ENCODE results near the gene P2RY6.
"Not testable (repeated sequence)": the region's sequence is repeated elsewhere in the genome, so short reads cannot be mapped to it uniquely, and the experiment has no call there.

Gene P2RY6

DNA sequence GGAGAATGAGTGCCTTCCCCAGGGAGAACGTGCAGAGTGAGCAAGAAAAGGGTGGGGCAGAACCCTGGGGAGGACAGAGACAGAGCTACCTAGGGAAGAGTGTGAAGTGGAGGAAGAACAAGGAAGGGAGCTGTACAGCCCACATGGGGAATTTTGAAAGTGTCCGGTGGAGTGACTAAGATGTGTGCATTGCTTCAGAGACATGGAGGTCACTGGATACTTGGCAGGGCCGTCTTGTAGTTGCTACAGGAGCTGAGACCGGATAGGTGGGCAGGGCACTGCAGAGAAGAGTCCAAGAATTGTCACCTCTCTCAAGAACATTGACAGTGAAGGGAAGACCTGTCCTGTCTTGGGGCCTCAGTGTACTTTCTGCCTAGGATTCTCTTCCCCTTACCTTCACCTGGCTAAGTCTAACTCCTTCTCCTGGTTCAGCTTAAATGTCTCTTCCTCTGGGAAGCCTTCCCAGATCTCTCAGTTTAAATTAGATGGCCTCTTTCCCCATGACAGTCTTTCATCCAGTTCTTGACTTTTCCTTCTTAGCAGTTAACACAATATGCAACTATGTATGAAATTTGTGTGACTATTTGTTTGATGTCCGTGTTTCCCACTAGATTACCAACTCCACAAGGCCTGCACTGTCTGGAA is 9.2 kb upstream of the P2RY6 start:
- DNase-seq: no peak

- no peak for DNase-seq
Observed at GRCh38 chr11:73263640-73264039, 8.5 kb upstream of the P2RY6 start.

- no peak for DNase-seq
Observed at GRCh38 chr11:73265278-73265810, 6.8 kb upstream of the P2RY6 start.

- no peak for DNase-seq
Observed at GRCh38 chr11:73265853-73266645, 6.1 kb upstream of the P2RY6 start.

DNA sequence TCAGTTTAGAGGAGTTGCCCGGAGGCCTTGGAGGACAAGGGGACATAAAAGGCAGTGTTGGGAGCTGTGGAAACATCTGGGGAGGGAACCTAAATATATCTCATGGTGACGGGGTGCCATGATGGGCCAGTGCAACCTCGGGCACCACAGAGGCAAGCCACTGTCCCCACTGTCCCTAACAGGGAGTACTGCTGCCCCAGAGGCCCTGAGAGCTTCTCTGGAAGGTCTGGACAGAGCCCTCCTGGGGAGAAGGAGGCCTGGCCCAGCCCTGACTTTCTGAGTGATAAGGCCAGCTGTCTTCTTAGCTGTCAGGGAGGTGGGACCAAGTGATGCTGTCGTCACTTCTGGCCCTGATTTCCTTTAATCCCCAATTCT is 5.5 kb upstream of the P2RY6 start:
- no peak for DNase-seq

GRCh38 chr11:73267122-73267846 is 4.9 kb upstream of the P2RY6 start:
- no peak for DNase-seq

- DNase-seq: no peak
Observed at GRCh38 chr11:73267906-73268540, 4.1 kb upstream of the P2RY6 start.

- DNase-seq: no peak
Observed at GRCh38 chr11:73268671-73269271, 3.4 kb upstream of the P2RY6 start.

DNA sequence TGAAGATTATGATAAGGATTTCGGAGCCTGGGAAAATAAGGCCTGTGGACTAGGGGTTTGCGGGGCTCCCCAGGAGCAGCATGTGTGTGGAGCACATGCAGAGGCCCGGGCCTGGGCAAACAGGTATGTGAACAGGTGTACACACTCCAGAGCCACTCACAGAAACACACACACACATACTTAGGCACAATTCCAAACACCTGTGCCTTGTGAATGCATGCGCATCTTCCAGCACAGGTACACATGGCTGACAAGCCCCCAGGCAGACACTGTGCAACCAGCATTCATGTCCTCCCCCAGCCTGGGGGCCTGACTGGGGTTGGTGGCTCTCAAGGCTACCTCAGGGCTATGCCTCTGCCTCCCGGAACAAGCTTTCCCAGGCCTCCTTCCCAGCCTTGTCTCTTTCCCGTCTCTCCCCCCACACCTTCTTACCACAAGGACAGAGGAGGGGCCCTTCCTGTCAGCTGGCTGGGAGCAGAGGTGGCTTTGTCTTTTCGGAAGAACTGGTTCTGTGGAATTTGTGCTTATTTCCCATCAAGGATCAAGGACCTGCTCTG is 2.6 kb upstream of the P2RY6 start:
- no peak for DNase-seq

- DNase-seq: no peak
Observed at GRCh38 chr11:73270016-73270854, 1.9 kb upstream of the P2RY6 start.

DNA sequence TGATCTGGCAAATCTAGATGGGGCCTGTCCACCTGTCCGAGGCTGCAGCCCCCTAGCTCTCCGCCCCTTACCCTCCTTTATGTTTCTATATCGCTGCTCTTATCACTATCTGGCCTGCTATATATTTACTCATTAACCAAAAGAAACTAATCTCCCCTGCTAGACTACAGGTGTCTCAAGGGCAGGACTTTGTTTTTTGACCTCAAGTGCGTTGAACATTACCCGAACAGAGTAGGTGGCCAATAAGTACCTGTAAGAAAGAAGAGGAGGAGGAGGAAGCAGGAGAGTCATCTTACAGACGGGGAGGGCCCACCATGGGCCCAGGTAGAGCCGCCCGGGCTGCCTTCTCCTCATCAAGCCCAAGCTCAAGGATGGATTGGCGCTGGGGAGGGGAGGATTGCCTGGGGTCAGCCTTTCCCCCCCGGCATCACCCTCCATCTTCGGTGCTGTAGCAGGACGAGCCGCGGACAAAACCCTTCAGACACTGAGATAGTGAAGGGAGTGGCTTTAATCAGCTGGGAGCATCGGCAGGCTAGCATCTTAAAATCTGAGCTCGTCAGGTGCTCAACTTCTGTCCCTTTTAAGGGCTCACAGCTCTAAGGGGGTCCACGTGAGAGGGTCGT is 1.2 kb upstream of the P2RY6 start:
- no peak for DNase-seq

DNA sequence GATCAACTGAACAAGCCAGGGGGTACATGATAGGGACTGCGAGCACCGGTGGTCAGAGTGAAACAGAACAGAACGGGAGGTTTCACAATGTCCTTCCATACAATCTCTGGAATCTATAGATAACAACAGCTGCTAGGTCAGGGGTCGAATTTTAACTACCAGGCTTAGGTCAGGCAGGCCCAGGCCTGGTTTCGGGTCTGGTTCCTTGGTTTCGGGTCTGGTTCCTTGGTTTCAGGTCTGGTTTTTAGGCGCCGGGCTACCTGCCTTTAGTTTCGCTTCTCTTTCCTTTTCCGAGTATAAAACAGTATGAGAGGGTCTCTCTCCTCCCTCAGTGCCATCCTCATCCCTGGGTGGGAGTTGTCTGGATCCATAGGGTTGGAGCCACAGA is 666 bp upstream of the P2RY6 start:
- DNase-seq: not testable (repeated sequence)

DNA sequence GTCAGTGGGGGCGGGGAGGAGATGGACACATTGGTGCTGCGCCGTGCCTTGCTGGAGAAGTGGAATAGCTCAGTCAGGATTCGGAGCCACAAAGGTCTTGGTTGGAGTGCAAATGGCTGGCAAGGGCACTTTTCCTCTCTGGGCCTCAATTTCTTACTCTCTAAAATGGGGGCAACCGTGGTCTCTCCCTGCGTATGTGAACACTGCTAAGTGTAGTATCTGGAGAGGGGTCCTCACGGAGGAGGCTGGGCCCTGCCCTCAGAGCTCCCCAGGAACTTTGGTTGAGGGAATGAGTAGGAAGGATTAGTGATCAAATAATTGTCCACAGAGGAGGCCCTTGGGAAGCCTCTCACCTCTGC is 521 bp downstream of the P2RY6 start:
- DNase-seq: no peak

DNA sequence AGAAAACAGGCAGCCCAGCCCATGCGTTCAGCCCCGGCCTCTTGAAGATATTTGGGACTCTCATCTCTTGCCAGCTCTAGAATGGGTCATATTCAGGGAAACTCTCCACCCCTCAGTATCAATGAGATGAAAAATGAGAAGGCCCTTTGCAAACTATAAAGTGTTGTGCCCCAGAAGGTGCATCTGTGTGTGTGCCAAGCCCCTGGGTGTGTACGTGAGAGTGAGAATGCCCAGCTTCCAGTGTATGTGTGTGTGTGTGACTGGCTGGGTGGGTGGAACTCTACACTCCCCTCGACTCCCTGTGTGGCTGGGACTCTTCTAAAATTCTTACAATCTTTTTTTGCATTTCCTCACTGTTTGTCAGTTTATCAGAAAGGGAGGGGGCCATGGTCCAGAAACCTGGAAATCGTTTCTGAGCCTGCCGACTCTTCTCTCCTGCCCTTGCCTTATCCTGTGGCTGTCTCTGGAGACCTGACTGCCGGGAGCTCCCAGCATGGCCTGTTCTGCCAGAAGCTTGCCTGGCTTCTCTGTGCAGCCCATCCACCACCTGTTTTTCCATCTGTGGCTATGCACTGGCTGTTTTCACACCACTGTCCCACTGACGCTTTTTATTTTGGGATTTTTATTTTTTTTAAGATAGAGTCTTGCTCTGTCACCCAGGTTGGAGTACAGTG is 1.2 kb downstream of the P2RY6 start:
- DNase-seq: no peak

GRCh38 chr11:73274191-73274590 is 2.1 kb downstream of the P2RY6 start:
- not testable (repeated sequence) for DNase-seq

DNA sequence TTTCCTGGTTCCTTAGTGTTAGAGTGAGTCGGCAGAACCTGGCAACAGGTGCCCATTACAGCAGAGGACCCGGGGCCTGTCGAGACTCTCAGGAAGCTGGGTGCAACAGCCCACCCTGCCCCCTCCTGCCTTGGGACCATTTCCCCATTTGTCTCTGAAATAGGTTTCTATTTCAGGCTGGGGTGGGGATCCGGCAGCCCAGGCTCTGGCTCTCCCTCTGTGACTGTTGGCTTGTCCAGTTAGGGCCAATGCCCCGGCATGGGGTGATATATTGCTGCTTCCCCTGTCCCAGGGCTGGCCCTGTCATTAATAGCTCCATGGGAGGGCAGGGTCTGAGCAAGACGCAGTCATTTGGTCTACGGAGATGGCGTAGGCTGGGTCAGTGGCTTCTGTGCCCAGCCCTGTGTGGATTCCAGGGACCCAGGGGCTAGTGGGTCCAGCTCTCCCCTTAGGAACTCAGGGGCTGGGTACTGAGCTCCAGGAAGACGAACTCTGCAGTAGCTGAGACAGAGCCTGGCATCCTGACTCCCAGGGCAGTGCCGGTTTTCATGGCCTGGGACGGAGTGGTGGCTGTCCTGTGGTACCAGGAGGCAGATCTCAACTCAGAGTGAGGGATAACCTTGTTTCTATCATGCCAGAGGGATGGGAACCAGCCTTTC is 2.7 kb downstream of the P2RY6 start:
- DNase-seq: no peak

- DNase-seq: no peak
Observed at GRCh38 chr11:73275381-73275750, 3.2 kb downstream of the P2RY6 start.

DNA sequence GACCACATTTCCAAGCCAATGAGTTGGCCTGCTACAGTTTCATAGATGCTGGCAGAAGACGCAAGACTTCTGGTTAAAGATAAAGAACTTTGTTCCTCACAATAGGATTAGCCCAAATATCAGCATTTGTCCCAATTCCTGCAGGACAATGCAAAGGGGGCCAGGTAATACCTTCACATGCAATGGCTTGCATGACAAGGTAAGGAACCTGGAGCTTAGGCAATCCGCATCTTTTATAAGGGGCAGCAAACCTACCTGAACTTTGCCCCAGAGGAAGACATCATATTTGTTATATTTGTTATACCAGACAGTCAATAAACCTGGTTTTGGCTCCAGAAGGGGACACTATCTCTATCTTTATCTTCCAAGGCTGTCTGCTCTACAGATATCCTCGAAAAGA is 5.3 kb downstream of the P2RY6 start:
- no peak for DNase-seq

DNA sequence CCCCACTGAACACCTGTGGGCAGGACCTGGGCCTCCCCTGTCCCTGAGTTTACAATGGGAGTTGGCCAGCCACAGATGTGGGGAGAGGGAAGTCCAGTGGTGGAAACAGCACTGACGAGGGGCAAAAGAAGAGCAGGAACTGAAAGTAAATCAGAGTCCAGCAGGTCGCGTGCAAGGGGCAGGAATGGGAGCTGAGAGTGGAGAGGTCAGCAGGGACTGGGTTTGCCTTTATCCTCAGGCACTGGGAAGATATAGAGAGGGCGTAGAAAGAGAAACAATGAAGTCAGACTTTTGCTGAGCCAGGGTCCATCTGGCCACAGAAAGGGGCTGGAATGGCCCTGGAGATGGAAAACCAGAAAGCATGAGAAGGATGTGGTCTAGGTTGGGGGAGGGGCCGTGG is 8.5 kb downstream of the P2RY6 start:
- DNase-seq: no peak

DNA sequence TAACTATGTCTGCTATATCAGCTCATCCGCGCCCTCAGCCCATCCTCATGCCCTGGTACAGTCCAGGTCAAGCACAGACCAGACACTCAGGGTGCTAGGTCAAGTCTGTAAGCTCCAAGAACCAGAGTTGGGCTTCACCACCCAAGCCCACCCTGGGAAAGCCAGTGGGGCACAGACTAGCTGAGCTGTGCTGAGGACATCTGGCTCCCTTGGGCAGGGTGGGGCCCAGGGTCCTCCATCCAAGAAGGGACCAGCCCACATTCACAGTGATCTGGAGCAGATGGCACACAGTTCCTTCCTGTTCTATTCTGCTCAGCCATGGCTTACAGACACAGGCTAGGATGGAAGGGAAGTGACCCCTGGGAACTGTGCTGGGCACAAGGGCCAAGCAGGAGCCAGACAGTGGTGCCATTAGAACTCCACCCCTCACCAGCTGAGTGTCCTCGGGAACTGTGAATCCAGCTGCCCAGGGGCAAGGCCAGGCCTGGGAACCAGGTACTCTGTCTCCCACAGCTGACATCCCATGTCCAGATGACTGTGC is 9.1 kb downstream of the P2RY6 start:
- no peak for DNase-seq
